ENCODE results near the gene TSHB.
"Not testable (repeated sequence)": the region's sequence is repeated elsewhere in the genome, so short reads cannot be mapped to it uniquely, and the experiment has no call there.

Gene TSHB

GRCh38 chr1:115029526-115029925, at the start of gene TSHB:
TSS of gene TSHB (plus strand) at chr1:115029826. CDS start at chr1:115033363, 3,537 bp downstream.
- no peak for DNase-seq

- DNase-seq: no peak
Observed at GRCh38 chr1:114982251-114982650, 47.4 kb upstream of the TSHB start.

GRCh38 chr1:114986286-114986685, 43.3 kb upstream of the TSHB start:
- DNase-seq: no peak

- DNase-seq: no peak
Observed at GRCh38 chr1:114988095-114988494, 41.5 kb upstream of the TSHB start.

GRCh38 chr1:114997510-114998289, 31.9 kb upstream of the TSHB start:
- DNase-seq: no peak

GRCh38 chr1:115006191-115006590, 23.4 kb upstream of the TSHB start:
- DNase-seq: no peak

GRCh38 chr1:115012006-115012405, 17.6 kb upstream of the TSHB start:
- DNase-seq: no peak

- DNase-seq: no peak
Observed at GRCh38 chr1:115012434-115012833, 17.2 kb upstream of the TSHB start.

- no peak for DNase-seq
Observed at GRCh38 chr1:115013792-115014191, 15.8 kb upstream of the TSHB start.

GRCh38 chr1:115019549-115019948, 10.1 kb upstream of the TSHB start:
- not testable (repeated sequence) for DNase-seq

GRCh38 chr1:115021145-115021544, 8.5 kb upstream of the TSHB start:
- DNase-seq: no peak

- no peak for DNase-seq
Observed at GRCh38 chr1:115023593-115023992, 6.0 kb upstream of the TSHB start.

GRCh38 chr1:115031595-115031994, 2.0 kb downstream of the TSHB start:
- no peak for DNase-seq

GRCh38 chr1:115035652-115036051, 6.0 kb downstream of the TSHB start:
- no peak for DNase-seq

- no peak for DNase-seq
Observed at GRCh38 chr1:115036814-115037507, 7.3 kb downstream of the TSHB start.

- no peak for DNase-seq
Observed at GRCh38 chr1:115040501-115040900, 10.9 kb downstream of the TSHB start.

- no peak for DNase-seq
Observed at GRCh38 chr1:115041654-115042053, 12.0 kb downstream of the TSHB start.

- DNase-seq: no peak
Observed at GRCh38 chr1:115046751-115047150, 17.1 kb downstream of the TSHB start.

- DNase-seq: no peak
Observed at GRCh38 chr1:115051850-115052249, 22.2 kb downstream of the TSHB start.

- peak; percentile 48 for DNase-seq
Observed at GRCh38 chr1:115052454-115053083, 22.9 kb downstream of the TSHB start.

- DNase-seq: no peak
Observed at GRCh38 chr1:115056395-115056798, 26.8 kb downstream of the TSHB start.

- no peak for DNase-seq
Observed at GRCh38 chr1:115057661-115058254, 28.1 kb downstream of the TSHB start.

GRCh38 chr1:115059316-115059715, 29.7 kb downstream of the TSHB start:
- DNase-seq: no peak

- DNase-seq: no peak
Observed at GRCh38 chr1:115060501-115060900, 30.9 kb downstream of the TSHB start.
